HEK293T (cell line): Measurements from ENCODE around the gene TCF12.
"Not testable (repeated sequence)": the region's sequence is repeated elsewhere in the genome, so short reads cannot be mapped to it uniquely, and the experiment has no call there.

Experiments used
- CTCF ChIA-PET: fragments of 350-600 bp; formaldehyde crosslinking; extraction: SDS; loops from one replicate; lab custom pipeline; 2021; ENCODE audit warnings: antibody characterized with exemption, inconsistent platforms; lab: Yijun Ruan, JAX
- POLR2A ChIA-PET: fragments of 350-600 bp; formaldehyde crosslinking; extraction: SDS; loops from one replicate; lab custom pipeline; 2020; ENCODE audit warnings: antibody characterized with exemption, inconsistent platforms; lab: Yijun Ruan, JAX
- DNase-seq: peaks from one replicate; pipeline ENCODE4 v3.0.0; 2012; ENCODE audit warnings: mixed read lengths; ENCODE audit errors: extremely low spot score
- ARNT ChIP-seq: fragments of 450-650 bp; IDR thresholded peaks from 2 replicates; pipeline ENCODE4 v1.6.1; 2017; ENCODE audit warnings: mild to moderate bottlenecking
- BHLHE40 ChIP-seq: fragments of 450-650 bp; IDR thresholded peaks from 2 replicates; pipeline ENCODE4 v1.6.1; 2016; ENCODE audit warnings: mild to moderate bottlenecking, moderate library complexity, borderline replicate concordance
- CTBP1 ChIP-seq: fragments of 450-650 bp; IDR thresholded peaks from 2 replicates; pipeline ENCODE4 v1.6.1; 2016; ENCODE audit warnings: borderline replicate concordance
- ELF4 ChIP-seq: fragments of 450-650 bp; IDR thresholded peaks from 2 replicates; pipeline ENCODE4 v1.6.1; 2017; ENCODE audit warnings: antibody characterized with exemption
- FOXA1 ChIP-seq: fragments of 450-650 bp; IDR thresholded peaks from 2 replicates; pipeline ENCODE4 v1.6.1; 2016; ENCODE audit warnings: mild to moderate bottlenecking
- FOXK2 ChIP-seq: fragments of 450-650 bp; IDR thresholded peaks from 2 replicates; pipeline ENCODE4 v1.6.1; 2016; ENCODE audit warnings: mild to moderate bottlenecking
- FOXM1 ChIP-seq: fragments of 450-650 bp; IDR thresholded peaks from 2 replicates; pipeline ENCODE4 v1.6.1; 2017; ENCODE audit warnings: mild to moderate bottlenecking, borderline replicate concordance
- HDGF ChIP-seq: fragments of 450-650 bp; IDR thresholded peaks from 2 replicates; pipeline ENCODE4 v1.6.1; 2017; ENCODE audit warnings: antibody characterized with exemption, borderline replicate concordance
- L3MBTL2 ChIP-seq: fragments of 450-650 bp; conservative IDR thresholded peaks from 2 replicates; pipeline ENCODE4 v1.6.1; 2016; ENCODE audit warnings: mild to moderate bottlenecking
- LEF1 ChIP-seq: fragments of 450-650 bp; IDR thresholded peaks from 2 replicates; pipeline ENCODE4 v1.6.1; 2017; ENCODE audit warnings: mild to moderate bottlenecking, borderline replicate concordance
- NFRKB ChIP-seq: fragments of 450-650 bp; IDR thresholded peaks from 2 replicates; pipeline ENCODE4 v1.6.1; 2016; ENCODE audit warnings: mild to moderate bottlenecking, moderate library complexity
- PKNOX1 ChIP-seq: fragments of 450-650 bp; IDR thresholded peaks from 2 replicates; pipeline ENCODE4 v1.6.1; 2016
- SP1 ChIP-seq: fragments of 450-650 bp; IDR thresholded peaks from 2 replicates; pipeline ENCODE4 v1.6.1; 2017
- SUZ12 ChIP-seq: fragments of 450-650 bp; IDR thresholded peaks from 2 replicates; pipeline ENCODE4 v1.6.1; 2016; ENCODE audit warnings: mild to moderate bottlenecking
- TARDBP ChIP-seq: fragments of 450-650 bp; IDR thresholded peaks from 2 replicates; pipeline ENCODE4 v1.6.1; 2016
- ZNF384 ChIP-seq: fragments of 450-650 bp; IDR thresholded peaks from 2 replicates; pipeline ENCODE4 v1.6.1; 2016

Gene TCF12

GRCh38 chr15:57010724-57011123, 92.3 kb downstream of the TCF12 start:
- ChIA-PET POLR2A (no interaction called here), CTCF (no interaction called here)
- TF ChIP-seq L3MBTL2, result no peak
- TF ChIP-seq SUZ12, result no peak
- TF ChIP-seq PKNOX1, result no peak
- TF ChIP-seq ELF4, result no peak
- no peak for TF ChIP-seq BHLHE40
- no peak for TF ChIP-seq HDGF
- no peak for TF ChIP-seq TARDBP
- TF ChIP-seq NFRKB, result no peak
- no peak for TF ChIP-seq ZNF384
- no peak for TF ChIP-seq ARNT
- TF ChIP-seq FOXA1, result no peak
- TF ChIP-seq SP1, result no peak
- no peak for TF ChIP-seq LEF1
- TF ChIP-seq FOXK2, result no peak
- TF ChIP-seq FOXM1, result no peak
- no peak for TF ChIP-seq CTBP1
- no peak for DNase-seq

GRCh38 chr15:57012556-57012955, 94.1 kb downstream of the TCF12 start:
- CTCF ChIA-PET, result no interaction called here

GRCh38 chr15:57014896-57015295, 96.5 kb downstream of the TCF12 start:
- DNase-seq, POLR2A ChIA-PET, CTCF ChIA-PET: not testable (repeated sequence)

More at GRCh38 chr15:57012556-57012955, 94.1 kb downstream of the TCF12 start:
- POLR2A ChIA-PET, result no interaction called here
- no peak for DNase-seq
- TF ChIP-seq ZNF384, result no peak
- TF ChIP-seq FOXA1, result no peak
- TF ChIP-seq LEF1, result no peak
- TF ChIP-seq HDGF, result no peak
- TF ChIP-seq FOXK2, result no peak

GRCh38 chr15:57015360-57015759, 96.9 kb downstream of the TCF12 start:
- ChIA-PET CTCF (no interaction called here), POLR2A (no interaction called here)
- TF ChIP-seq PKNOX1 (no peak), SUZ12 (no peak), ELF4 (no peak), LEF1 (no peak), CTBP1 (no peak), FOXA1 (no peak), FOXM1 (no peak)
- DNase-seq, result no peak

- CTCF ChIA-PET, result no interaction called here
- DNase-seq, result no peak
- TF ChIP-seq ARNT (no peak), L3MBTL2 (no peak), HDGF (no peak), BHLHE40 (no peak), ZNF384 (no peak), PKNOX1 (no peak), NFRKB (no peak), LEF1 (no peak), FOXA1 (no peak), FOXK2 (no peak), TARDBP (no peak), SUZ12 (no peak), ELF4 (no peak), SP1 (no peak), FOXM1 (no peak), CTBP1 (no peak)
Measured at GRCh38 chr15:57015897-57016296, 97.5 kb downstream of the TCF12 start.

GRCh38 chr15:57017024-57017423, 98.6 kb downstream of the TCF12 start:
- POLR2A ChIA-PET, result no interaction called here
- DNase-seq, result no peak
- TF ChIP-seq ELF4 (no peak), SP1 (no peak), HDGF (no peak), FOXK2 (no peak), PKNOX1 (no peak), LEF1 (no peak), CTBP1 (no peak), ZNF384 (no peak), L3MBTL2 (no peak), SUZ12 (no peak), FOXA1 (no peak), FOXM1 (no peak), TARDBP (no peak), BHLHE40 (no peak), NFRKB (no peak)
- CTCF ChIA-PET, result no interaction called here

More at GRCh38 chr15:57015897-57016296, 97.5 kb downstream of the TCF12 start:
- POLR2A ChIA-PET, result no interaction called here
